HG03439 (cell line): ENCODE results near the gene JAM3.
"Not testable (repeated sequence)": the region's sequence is repeated elsewhere in the genome, so short reads cannot be mapped to it uniquely, and the experiment has no call there.

Experiments
- ATAC-seq: cut with Tn5 transposase; IDR thresholded peaks from one replicate; pipeline ENCODE4 v1.9.1; 2021; ENCODE audit warnings: mild to moderate bottlenecking, moderate library complexity; ENCODE audit not compliant: unreplicated experiment

The JAM3 gene

DNA sequence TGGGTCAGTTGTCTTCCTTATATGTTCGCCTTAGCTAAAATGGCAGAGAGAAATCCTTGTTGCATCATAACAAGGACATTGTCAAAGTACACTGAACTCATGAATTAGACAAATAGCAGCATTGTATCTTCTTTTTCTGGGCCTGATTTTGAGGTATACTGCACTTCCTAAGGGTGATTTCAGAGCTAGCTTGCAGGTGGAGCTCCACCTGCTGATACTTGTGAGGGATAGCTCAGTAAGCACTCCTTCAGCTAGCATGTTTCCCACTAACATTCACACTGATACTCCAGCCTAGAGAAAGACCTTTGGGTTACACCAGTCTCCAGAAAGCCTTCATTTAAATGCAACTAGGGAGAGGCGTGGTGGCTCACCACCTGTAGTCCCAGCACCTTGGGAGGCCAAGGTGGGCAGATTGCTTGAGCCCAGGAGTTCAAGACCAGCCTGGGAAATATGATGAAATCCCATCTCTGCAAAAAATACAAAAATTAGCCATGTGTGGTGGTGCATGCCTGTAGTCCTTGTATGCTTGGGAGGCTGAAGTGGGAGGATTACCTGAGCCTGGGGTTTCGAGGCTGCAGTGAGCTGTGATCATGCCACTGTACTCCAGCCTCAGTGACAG, 29.8 kb downstream of the JAM3 start:
- no peak for ATAC-seq

DNA sequence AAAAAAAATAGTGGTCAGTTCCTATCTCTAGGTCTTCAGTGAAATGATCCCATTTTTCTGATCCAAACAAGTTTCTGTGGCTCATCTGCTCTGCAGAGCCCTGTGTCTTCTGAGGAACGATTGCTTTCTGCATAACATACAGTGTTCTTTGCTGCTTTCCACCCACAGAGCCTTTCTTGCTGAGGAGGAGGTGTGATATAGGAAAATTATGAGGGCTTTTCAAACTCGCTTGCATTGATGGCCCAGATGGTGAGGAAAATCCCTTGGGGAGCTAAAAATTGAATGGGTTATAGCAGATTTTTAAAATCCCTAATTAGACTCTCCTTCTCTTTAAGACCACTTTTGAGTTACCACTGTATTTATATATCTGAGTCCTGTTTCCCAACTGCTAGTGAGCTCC, 31.3 kb downstream of the JAM3 start:
- no peak for ATAC-seq

DNA sequence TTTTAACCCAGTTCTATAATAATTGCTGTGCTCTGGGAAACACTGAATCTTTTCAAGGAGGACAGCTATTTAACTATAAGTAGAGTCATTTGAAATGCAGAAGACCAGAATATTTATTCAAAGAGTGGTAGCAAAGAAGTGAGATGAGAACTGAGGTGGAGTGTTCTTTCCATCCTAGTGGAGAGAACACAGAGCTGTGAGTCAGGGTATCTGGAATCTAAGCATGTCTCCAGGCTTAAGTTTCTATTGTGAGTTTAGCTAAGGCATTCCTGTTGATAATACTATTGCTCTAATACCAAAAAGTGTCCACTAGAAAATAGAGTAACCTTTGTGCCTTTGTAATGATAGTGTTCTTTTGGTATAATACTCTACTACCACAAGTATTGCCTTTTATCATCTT, 32.4 kb downstream of the JAM3 start:
- no peak for ATAC-seq

- ATAC-seq, result no peak
Observed at GRCh38 chr11:134110252-134110815, 41.5 kb downstream of the JAM3 start.

- not testable (repeated sequence) for ATAC-seq
Observed at GRCh38 chr11:134113787-134114186, 44.9 kb downstream of the JAM3 start.

GRCh38 chr11:134116210-134116609, 47.3 kb downstream of the JAM3 start:
- no peak for ATAC-seq

GRCh38 chr11:134118006-134118405, 49.1 kb downstream of the JAM3 start:
- ATAC-seq, result no peak

DNA sequence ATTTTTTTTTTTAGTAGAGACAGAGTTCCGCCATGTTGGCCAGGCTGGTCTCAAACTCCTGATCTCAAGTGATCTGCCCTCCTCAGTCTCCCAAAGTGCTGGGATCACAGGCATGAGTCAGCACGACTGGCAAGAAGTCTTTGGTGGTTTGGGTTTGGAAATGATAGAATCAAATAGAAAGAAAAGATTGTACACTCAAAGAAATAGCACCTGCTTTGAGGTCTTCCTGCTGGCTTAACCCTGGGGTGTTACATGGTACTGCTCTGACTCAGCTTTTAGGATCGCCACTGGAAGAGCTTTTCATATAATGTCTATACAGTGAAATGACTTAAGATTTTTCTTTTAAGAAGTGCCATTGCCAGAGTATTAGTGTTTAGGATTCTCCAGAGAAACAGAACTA, 50.2 kb downstream of the JAM3 start:
- no peak for ATAC-seq

DNA sequence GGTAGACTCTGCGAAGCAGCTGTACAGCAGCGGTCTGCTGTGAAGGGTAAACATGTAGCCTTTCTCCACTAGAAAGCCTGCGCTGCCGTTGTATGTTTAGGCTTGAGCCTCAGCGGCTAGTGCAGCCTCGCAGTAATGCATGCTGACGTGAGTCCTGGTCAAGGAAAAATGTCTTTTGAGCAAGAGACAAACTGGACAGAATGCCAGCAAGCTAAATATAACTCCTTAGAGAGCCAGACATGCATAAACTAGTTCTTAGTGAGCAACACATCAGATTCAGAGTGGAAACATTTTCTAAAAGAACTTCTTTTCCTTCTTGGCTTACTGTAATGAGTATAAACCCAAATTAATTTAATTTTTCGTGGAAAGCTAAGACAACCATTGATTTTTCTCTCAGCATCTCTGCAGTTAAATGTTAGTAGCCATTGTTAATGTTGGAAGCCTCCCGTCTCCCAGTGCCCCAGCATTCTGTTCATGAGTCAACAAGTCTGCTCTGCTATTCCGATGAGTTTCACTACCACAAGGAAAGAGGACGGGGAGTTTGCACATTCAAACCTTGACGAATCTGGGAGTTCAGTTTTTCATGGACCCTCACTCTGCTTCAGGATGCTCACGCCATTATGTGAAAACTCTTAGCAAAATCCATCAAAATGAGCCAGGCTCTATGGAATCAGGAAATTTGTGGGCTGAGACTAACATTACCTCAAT, 51.4 kb downstream of the JAM3 start:
- ATAC-seq, result no peak

DNA sequence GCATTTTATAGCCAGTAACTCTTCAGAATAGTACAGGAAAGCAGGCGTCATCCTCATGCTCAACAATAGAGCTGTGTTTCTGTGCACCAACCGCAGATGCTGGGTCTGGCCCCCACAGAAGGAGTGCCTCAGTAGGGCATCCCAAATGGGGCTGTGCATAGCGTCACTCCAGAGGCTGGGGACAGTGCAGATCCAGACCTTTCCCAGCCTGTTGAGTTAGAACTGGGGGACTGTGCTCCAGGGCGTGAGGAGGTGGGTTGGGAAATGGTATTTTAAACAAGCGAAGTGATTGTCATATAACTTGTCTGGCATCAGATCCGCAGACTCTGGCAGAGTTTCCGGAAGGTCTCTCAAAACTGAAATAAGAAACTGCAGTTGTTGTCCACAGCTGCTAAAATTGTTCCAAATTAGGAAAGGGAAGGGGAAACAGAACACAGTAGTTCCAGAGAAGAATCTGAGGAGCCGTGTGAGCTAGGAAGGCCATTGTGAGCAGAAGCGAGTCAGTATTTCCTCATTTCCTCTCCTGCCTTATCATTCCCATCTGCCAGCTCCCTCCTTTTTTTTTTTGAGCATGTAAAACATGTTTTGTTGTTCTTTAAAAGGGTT, 52.2 kb downstream of the JAM3 start:
- ATAC-seq, result no peak

GRCh38 chr11:134124660-134125451, 56.0 kb downstream of the JAM3 start:
- no peak for ATAC-seq

- no peak for ATAC-seq
Observed at GRCh38 chr11:134125507-134125906, 56.6 kb downstream of the JAM3 start.

DNA sequence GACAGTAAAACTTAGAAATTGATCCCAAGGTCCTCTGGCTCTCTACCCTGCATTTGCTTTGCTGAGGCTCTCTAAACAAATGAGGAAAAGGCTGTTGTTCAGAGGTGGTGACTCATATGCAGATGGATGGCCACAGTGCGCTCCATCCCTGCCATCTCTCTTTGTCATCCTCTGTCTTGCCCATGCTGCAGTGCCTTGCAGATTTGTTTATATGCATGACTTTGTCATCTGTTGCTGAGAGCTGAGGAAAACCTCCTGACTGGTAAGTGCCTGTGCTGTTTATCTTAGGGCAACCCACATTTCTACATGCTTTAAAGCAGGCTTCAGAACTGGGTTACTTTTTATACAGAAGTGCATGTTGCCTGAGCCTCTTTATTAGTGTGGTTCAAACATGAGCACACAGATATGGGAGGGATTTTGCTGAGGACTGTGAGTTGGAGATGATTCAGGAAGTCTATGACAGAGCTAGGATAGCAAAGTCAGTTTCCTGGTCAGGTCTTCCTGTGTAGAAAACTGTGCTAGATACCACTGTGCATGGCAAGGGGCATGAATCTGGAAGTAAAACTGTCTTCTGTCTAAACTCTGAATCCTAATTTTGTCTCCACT, 57.4 kb downstream of the JAM3 start:
- ATAC-seq, result no peak

GRCh38 chr11:134131628-134132244, 62.9 kb downstream of the JAM3 start:
- ATAC-seq, result no peak

- no peak for ATAC-seq
Observed at GRCh38 chr11:134132808-134133207, 63.9 kb downstream of the JAM3 start.

DNA sequence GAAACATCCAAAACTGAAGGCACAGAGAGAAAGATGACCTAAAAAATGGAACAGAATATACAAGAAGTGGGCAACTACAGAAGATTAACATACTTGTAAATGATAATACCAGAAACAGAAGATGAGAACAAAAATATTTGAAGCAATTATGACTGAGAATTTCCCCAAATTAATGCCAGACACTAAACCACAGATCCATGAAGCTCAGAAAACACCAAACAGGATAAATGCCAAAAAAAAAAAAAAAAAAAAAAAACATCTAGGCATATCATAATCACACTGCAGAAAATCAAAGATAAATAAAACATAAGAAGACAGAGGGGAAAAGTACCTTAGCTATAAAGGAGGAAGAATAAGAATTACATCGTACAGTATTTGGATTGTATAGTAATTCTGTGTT, 65.3 kb downstream of the JAM3 start:
- ATAC-seq, result no peak

- no peak for ATAC-seq
Observed at GRCh38 chr11:134138376-134138775, 69.5 kb downstream of the JAM3 start.

DNA sequence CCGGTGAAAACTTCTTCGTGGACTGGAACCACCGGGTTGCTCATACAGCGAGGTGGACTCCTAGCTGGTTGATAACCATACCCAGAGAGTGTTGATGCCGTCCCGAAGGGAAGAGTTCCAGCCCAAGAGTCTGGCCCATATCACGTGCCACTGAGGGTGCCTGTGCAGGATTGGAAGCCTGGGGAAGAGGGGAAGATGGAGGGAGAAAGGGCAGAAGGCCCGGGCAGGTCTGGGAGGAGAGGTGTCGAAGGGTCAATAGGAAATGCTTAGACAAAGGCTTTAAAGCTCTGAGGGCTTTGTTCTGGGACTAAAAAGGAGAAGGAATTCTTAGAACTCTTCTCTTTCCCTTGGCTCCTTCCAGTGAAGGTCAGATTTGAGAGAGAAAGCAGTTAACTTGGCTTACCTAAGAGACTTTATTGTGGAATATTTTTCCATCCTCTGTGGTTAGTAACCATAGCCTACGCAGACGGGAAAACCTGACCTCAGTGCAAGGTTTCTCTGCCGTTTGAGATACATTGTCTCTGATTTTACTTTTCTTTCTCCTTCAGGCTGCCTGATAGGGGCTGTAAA, 70.5 kb downstream of the JAM3 start:
- no peak for ATAC-seq

DNA sequence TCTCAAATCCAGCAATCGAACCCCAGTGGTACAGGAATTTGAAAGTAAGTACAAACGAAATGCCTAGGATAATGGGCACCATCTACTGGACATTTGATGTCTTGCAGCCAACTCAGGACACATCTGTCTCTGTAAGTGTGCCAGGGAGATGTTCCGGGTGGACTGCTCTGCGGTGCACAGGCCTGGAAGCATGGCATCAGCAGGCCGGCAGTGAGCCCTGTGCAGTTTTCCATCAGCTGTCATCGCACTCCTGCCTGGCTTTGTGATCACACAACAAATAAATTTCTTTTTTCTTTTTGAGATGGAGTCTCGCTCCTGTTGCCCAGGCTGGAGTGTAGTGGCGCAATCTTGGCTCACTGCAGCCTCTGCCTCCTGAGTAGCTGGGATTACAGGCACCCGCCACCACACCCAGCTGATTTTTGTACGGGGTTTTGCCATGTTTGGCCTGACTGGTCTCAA, 71.0 kb downstream of the JAM3 start:
- ATAC-seq, result no peak

DNA sequence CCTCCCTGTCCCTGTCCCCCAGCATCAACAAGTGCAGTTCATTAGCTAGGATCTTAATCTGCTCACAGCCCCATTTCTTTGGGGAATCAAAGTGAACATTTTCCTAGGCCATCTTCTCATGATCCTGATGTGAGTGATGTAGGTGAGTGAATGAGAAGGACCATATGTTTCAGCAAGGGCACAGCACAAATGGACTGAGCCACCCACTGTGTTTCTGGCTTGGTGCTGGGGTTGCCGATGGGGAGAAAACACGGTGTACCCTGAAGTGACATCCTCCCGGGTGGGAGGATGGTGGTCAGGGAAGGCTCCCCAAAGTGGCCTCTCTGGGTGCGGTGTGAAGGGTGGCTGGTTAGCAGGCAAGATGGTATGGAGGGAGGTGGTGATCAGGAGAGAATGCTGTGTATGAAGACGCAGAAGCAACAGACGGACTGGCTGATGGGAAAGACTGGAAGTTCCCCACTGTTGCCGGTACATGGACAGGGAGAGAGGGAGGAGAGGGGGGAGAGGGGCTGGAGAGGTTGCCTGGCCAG, 72.2 kb downstream of the JAM3 start:
- no peak for ATAC-seq
